ENCODE data around the gene HTR2C.

GRCh38 chrX:114930227-114930626 is 346.3 kb downstream of the HTR2C start:
- TF ChIP-seq RARB (CRISPR knock-in tag; IDR thresholded peaks at IDR 0.05) (no peak), ARNTL (CRISPR knock-in tag; IDR thresholded peaks at IDR 0.05; ENCODE audit: borderline replicate concordance, low read depth) (no peak), SNAI2 (CRISPR knock-in tag; IDR thresholded peaks at IDR 0.05) (no peak), CSRNP3 (CRISPR knock-in tag; IDR thresholded peaks at IDR 0.05) (no peak), GLIS3 (CRISPR knock-in tag; IDR thresholded peaks at IDR 0.05) (no peak)

All from SK-N-SH treated with all-trans-retinoic acid at 6 μM for 48 hours (cell line).